ENCODE measurements around the gene USP9Y. TPM values are rescaled to one million over a fixed set of nuclear protein-coding genes. Genes with fewer than 3 reads are reported as not detected.

The USP9Y gene
- total RNA-seq, 2 experiments from 2014 or later = 32.1 to 37.1 TPM

- peaks cover 7% of the 10 kb centered on the region in 2 experiments for H3K9me3 ChIP-seq (ENCODE audit: control insufficient read depth in 1 of 2, insufficient read depth in 1 of 2, low read length in 2 of 2)
- H3K4me1 ChIP-seq (ENCODE audit: insufficient read depth, low read length) = no peaks in the 10 kb centered on the region
- H3K27me3 ChIP-seq (ENCODE audit: control insufficient read depth in 1 of 2, insufficient read depth in 2 of 2, low read length in 2 of 2) = no peaks in the 10 kb centered on the region
- no peak overlapping the region for H3K27ac Mint-ChIP-seq
- DNase-seq (no peak), ATAC-seq (ENCODE audit: poor library complexity) (no peak)
- no peak overlapping the region for H3K4me3 Mint-ChIP-seq
- H3K4me3 ChIP-seq (ENCODE audit: low read length) = no peak overlapping the region
- H3K27me3 Mint-ChIP-seq = no peaks in the 10 kb centered on the region
- ChIA-PET CTCF (no interaction called here), POLR2A (no interaction called here)
- H3K4me1 Mint-ChIP-seq (ENCODE audit: low read depth) = peaks cover 7% of the 10 kb centered on the region
- no peak overlapping the region for H3K27ac ChIP-seq (ENCODE audit: low read depth in 1 of 2, low read length in 2 of 2)
- intact Hi-C loops (cut with DNase I, micrococcal nuclease) = no loop called here
- no peaks in the 10 kb centered on the region for H3K9me3 Mint-ChIP-seq
- H3K36me3 ChIP-seq (ENCODE audit: insufficient read depth, low read length) = peaks cover 35% of the 10 kb centered on the region
- H3K36me3 Mint-ChIP-seq (ENCODE audit: low read depth) = peaks cover 81% of the 10 kb centered on the region
- TF ChIP-seq CTCF (IDR thresholded peaks at IDR 0.05) = no peak
Measured at GRCh38 chrY:12700087-12700486, 944 bp upstream of the USP9Y start.

- H3K27ac Mint-ChIP-seq = no peak overlapping the region
- CTCF ChIA-PET = no interaction called here
- H3K27me3 Mint-ChIP-seq = no peaks in the 10 kb centered on the region
- no peak for DNase-seq
- no peak overlapping the region for H3K27ac ChIP-seq (ENCODE audit: low read depth in 1 of 2, low read length in 2 of 2)
- no peak for ATAC-seq (ENCODE audit: poor library complexity)
- peaks cover 94% of the 10 kb centered on the region for H3K36me3 Mint-ChIP-seq (ENCODE audit: low read depth)
- TF ChIP-seq CTCF (IDR thresholded peaks at IDR 0.05) = no peak
- peaks cover 18% of the 10 kb centered on the region for H3K4me1 Mint-ChIP-seq (ENCODE audit: low read depth)
- no peak overlapping the region for H3K4me3 ChIP-seq (ENCODE audit: low read length)
- H3K4me3 Mint-ChIP-seq = no peak overlapping the region
- intact Hi-C loops (cut with DNase I, micrococcal nuclease) = no loop called here
- no peaks in the 10 kb centered on the region for H3K27me3 ChIP-seq (ENCODE audit: control insufficient read depth in 1 of 2, insufficient read depth in 2 of 2, low read length in 2 of 2)
- H3K9me3 Mint-ChIP-seq = no peaks in the 10 kb centered on the region
- H3K4me1 ChIP-seq (ENCODE audit: insufficient read depth, low read length) = no peaks in the 10 kb centered on the region
- peaks cover 35% of the 10 kb centered on the region for H3K36me3 ChIP-seq (ENCODE audit: insufficient read depth, low read length)
- POLR2A ChIA-PET = no interaction called here
- peaks cover 7% of the 10 kb centered on the region in 2 experiments for H3K9me3 ChIP-seq (ENCODE audit: control insufficient read depth in 1 of 2, insufficient read depth in 1 of 2, low read length in 2 of 2)
Measured at GRCh38 chrY:12702174-12702573, 1.1 kb downstream of the USP9Y start.

GRCh38 chrY:12710460-12710859, 9.4 kb downstream of the USP9Y start:
- no peak for TF ChIP-seq CTCF (IDR thresholded peaks at IDR 0.05)
- CTCF ChIA-PET = no interaction called here
- no peak overlapping the region for H3K27ac ChIP-seq (ENCODE audit: low read depth in 1 of 2, low read length in 2 of 2)
- Mint-ChIP-seq H3K27ac (peak overlapping the region; percentile 71), H3K4me1 (ENCODE audit: low read depth) (peaks cover 36% of the 10 kb centered on the region), H3K4me3 (no peak overlapping the region), H3K36me3 (ENCODE audit: low read depth) (peaks cover 61% of the 10 kb centered on the region), H3K9me3 (no peaks in the 10 kb centered on the region), H3K27me3 (no peaks in the 10 kb centered on the region)
- intact Hi-C loops (cut with DNase I, micrococcal nuclease) = loop anchor here (10.0 kb wide), 2 partner anchors 46 to 226 kb away; no protein-coding TSS in a partner anchor
- H3K4me1 ChIP-seq (ENCODE audit: insufficient read depth, low read length) = no peaks in the 10 kb centered on the region
- peak in 2 of 14 experiments; percentile 2 to 7 for DNase-seq
- POLR2A ChIA-PET = no interaction called here
- H3K27me3 ChIP-seq (ENCODE audit: control insufficient read depth in 1 of 2, insufficient read depth in 2 of 2, low read length in 2 of 2) = no peaks in the 10 kb centered on the region
- H3K9me3 ChIP-seq (ENCODE audit: control insufficient read depth in 1 of 2, insufficient read depth in 1 of 2, low read length in 2 of 2) = no peaks in the 10 kb centered on the region
- no peak overlapping the region for H3K4me3 ChIP-seq (ENCODE audit: low read length)
- no peak for ATAC-seq (ENCODE audit: poor library complexity)
- H3K36me3 ChIP-seq (ENCODE audit: insufficient read depth, low read length) = peaks cover 15% of the 10 kb centered on the region

All from CD4-positive, alpha-beta T cell (primary cell).